Measurements from ENCODE around the gene ARRDC2.
"Not testable (repeated sequence)": the region's sequence is repeated elsewhere in the genome, so short reads cannot be mapped to it uniquely, and the experiment has no call there.

The ARRDC2 gene

GRCh38 chr19:17993076-17993813 is 14.7 kb upstream of the ARRDC2 start:
- DNase-seq: no peak

DNA sequence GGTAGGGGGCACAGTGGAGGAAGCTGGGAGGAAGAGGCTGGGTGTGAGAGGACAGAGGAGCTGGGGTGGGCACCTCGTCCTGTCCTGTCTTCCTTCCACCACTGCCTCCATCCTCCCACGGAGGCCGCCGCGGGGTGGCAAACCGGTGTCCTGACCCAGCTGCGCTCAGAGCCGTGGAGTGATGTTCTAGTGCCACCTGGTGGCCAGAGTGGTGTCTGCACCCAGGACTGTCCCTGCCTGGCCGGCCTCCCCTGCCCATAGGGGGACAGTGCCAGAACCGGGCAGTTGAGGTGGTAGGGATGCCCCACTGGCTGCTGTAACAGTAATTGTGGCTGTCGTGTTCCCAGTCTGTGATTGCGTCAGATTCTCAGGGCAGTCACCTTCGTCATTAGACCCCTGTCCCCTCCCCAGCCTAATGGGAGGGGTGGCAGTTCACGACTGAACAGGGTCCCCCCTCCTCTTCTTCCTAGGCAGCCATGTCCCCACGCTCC is 11.1 kb upstream of the ARRDC2 start:
- DNase-seq: peak; percentile 88 to 92 (median 92)

DNA sequence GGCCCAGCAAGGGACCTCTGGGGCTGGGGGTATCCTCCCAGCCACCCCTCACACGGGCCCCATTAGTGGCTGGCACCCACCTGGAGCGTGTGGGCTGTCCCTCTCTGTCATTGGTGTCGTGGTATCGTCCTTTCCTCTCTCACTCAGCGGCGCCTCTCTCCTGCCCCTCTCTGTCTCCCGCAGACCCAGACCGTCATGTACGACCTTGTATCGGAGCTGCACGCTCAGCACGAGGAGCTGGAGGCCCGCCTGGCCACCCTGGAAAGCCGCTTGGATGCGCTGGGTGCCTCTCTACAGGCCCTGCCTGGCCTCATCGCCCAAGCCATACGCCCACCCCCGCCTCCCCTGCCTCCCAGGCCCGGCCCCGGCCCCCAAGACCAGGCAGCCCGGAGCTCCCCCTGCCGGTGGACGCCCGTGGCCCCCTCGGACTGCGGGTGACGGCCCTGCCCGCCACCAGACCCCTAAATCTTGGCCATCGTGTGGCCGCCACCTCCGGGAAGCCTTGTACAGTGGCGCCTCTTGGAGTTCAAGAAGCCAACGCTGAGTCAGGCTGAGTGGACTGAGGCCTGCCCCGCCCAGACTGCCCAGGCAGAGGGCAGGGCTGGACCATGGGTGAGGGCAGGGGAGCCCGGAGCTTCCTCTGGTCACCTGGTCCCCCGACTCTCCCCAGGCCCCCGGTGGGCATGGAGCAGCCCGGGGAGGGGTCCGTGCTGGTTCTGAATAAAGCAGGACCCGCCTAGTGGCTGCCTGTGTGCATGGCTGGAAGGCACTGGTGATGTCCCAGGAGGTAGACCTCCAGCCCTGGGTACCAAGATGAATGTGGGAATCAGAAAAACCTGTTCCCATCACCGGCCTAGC is 9.8 kb upstream of the ARRDC2 start:
- peak; percentile 40 to 50 (median 41) for DNase-seq

DNA sequence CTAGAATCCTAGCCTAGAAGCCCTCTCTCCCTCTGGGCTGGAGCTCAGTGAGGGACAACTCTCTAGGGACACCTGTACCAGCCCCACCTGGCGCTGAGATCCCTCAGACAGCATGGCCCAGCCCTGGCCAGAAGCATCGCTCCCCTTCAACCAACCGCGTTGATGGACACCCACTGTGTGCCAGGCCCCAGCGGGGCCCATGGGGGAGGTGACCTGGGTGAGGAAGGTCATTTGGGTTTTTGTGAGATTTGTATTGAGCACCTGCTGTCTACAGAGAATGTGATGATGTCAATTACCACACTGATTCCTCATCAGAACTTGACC is 9.2 kb upstream of the ARRDC2 start:
- no peak for DNase-seq

DNA sequence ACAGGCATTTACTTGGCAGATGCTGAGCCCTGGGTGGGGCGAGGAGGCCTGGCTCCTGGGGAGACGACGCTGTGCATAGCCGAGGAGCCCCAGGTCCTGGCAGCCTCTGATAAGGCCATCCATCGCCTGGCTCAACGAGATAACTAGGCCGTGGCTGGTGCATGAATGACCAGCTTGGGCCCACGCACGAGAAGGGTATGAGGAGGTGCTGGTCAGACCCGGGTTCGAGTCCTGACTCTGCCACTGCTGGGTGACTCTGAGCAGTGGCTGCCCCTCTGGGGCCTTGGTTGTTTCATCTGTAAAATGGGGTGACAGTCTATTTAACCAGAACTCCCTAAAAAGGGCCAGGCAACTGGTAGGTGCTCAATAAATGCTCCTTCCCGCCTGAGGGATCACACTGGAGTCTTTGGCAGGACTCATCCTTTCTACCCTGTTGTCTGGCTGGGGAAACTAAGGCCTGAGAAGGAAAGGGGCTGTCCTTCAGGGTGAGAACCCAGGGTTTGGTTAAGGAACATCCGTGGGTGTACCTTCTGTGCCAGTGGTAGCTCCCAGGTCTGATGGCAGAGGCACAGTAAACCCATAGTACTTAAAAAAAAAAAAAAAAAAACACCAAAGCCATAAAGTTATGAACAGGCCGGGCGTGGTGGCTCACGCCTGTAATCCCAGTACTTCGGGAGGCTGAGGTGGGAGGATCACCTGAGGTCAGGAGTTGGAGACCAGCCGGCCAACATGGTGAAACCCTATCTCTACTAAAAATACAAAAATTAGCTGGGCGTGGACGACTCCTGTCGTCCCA is 8.1 kb upstream of the ARRDC2 start:
- DNase-seq: no peak

- DNase-seq: peak; percentile 90 to 95 (median 94)
Observed at GRCh38 chr19:18000480-18000914, 7.5 kb upstream of the ARRDC2 start.

DNA sequence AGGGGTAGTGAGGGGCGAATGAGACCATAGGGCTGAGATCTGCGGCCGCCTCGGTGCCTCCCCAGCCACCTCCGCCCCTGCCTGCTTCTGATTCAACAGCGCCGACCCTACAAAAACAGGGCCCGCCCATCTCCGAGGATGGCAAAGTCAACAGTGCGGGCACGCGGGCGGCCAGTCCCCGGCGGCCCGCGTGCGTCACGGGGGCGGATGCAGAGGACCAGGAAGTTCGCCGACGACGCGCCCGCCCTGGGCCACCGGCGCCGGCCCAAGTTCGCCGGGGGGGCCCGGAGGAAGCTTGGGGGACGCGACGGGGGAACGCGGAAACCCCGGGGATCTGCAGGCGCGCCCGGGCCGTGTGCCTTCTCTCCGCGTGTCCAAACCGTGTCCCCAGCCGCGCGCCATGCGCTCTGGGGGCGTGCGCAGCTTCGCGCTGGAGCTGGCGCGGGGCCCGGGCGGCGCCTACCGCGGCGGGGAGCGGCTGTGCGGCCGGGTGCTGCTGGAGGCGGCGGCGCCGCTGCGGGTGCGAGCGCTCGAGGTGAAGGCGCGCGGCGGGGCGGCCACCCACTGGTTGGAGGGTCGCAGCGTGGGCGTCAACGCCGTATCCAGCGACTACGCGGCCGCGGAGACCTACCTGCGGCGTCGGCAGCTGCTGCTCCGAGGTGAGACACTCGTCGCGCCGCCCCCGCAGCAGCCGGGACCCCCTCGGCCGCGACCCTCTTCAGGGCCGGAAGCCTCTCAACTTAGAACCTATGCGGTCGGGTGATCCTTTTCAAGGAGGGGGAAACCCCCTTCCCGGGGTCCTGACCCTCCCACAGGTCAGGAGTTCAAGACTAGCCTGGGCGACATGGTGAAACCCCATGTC is 6.8 kb upstream of the ARRDC2 start:
- DNase-seq: peak; percentile 97 to 98 (median 98)

GRCh38 chr19:18001777-18002345 is 6.1 kb upstream of the ARRDC2 start:
- DNase-seq: peak in 2 of 3 donors; percentile 59 to 63

GRCh38 chr19:18002347-18002850 is 5.6 kb upstream of the ARRDC2 start:
- DNase-seq: peak; percentile 76 to 85 (median 81)

DNA sequence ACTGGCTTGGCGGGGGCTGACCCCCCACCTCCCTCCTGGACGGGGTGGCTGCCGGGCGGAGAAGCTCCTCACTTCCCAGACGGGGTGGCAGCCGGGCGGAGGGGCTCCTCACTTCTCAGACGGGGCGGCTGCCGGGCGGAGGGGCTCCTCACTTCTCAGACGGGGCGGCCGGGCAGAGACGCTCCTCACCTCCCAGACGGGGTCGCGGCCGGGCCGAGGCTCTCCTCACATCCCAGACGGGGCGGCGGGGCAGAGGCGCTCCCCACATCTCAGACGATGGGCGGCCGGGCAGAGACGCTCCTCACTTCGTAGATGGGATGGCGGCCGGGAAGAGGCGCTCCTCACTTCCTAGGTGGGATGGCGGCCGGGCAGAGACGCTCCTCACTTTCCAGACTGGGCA is 2.2 kb upstream of the ARRDC2 start:
- not testable (repeated sequence) for DNase-seq

- DNase-seq: peak; percentile 90 to 93 (median 92)
Observed at GRCh38 chr19:18007044-18007916, 690 bp upstream of the ARRDC2 start.

- DNase-seq: no peak
Observed at GRCh38 chr19:18008814-18009213, 844 bp downstream of the ARRDC2 start.

DNA sequence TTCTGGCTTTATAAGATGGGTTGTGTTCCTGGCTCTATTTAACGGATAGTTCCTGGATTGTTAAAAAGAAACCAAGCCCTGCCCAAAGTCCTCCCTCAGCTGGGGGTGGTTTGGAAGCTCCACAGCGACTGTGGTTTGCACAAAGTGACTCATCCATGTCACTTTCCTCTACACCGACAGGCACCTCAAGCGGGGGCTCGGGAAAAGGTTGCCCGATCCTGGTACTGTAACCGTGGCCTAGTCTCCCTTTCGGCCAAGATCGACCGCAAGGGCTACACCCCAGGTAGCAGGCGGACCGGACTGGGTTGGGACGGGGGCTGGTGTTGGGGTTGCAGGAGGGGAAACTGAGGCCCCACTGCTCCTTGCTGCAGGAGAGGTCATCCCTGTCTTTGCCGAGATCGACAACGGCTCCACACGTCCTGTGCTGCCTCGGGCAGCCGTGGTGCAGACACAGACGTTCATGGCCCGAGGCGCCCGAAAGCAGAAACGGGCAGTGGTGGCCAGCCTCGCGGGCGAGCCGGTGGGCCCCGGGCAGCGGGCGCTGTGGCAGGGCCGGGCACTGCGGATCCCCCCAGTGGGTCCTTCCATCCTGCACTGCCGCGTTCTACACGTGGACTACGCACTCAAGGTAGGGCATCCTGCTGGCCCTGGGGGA is 1.6 kb downstream of the ARRDC2 start:
- DNase-seq: peak; percentile 74 to 83 (median 82)

DNA sequence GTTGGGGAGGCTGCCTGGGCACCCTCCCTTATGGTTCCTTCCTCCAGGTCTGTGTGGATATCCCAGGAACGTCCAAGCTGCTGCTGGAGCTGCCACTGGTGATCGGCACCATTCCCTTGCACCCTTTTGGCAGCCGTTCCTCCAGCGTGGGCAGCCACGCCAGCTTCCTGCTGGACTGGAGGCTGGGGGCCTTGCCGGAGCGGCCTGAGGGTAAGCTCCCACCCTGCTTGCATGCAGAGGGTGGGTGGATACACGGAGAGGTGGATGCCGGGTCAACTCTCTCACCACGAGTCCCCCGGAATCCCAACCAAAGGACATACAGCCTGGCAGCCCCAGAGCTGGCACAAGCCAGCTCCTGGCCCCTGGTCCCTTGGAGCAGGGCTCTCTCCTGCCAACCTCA is 2.2 kb downstream of the ARRDC2 start:
- no peak for DNase-seq

DNA sequence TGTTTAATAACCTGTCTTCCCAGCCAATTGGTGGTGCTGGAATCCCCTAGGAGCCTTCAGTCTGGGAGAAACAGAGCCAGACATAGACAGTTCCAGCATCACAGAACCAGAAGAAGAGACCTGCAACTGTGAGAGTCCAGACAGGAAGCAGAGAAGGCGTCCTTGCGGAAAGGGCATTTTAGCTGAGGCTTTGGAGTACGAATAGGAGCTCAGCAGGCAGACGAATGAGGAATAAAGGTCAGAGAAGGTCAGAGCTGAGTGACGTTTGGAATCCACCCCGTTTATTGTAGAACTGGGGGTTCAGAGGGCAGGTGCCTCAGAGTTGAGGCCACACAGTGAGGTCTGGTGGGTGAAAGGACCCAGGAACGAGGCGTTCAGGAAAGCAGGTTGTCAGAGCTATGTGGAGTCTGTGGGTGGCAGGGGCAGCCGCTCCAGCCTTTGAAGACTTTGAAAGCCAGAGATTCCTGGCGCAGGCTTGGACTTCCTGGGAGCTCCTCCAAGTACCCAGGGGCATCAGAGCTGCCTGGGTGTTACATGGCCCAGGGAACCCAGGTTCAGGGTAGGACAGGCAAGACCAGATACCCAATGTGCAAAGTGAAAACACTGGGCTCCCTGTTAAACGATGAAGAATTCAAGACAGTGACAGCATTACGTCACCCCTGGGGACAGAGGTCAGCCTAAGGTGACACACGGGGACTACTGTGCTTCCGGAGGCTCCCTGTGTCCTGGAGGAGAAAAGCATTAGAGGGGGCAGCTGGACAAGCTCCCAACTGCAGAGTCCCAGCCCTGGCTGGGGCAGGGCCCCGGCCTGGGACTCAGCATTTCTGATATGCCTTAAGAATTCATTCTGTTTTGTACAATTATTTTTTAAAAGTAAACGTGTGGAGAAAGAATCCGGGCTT is 5.5 kb downstream of the ARRDC2 start:
- no peak for DNase-seq

- DNase-seq: no peak
Observed at GRCh38 chr19:18014197-18014596, 6.2 kb downstream of the ARRDC2 start.

DNA sequence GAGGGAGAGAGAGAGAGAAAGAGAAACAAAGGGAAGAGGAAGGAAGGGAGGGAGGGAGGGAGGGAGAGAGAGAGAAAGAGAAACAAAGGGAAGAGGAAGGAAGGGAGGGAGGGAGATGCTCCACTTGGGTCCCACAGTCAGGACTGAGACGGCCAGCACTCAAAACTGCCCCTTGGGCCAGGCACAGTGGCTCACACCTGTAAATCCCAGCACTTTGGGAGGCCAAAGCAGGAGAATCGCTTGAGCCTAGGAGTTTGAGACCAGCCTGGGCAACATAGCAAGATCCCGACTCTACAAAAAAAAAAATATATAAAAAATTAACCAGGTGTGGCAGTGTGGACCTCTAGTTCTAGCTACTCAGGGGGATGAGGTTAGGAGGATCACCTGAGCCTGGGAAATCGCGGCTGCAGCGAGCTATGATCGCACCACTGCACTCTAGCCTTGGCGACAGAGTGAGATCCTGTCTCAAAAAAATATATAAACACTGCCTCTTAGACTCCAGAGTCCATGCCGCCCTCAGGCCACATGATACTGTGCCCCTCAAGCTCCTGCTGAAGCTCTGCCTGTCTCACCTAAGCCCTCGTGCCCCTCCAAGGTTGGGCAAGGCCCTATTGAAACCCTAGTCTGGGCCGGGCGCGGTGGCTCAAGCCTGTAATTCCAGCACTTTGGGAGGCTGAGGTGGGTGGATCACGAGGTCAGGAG is 8.4 kb downstream of the ARRDC2 start:
- no peak for DNase-seq

Data from suppressor macrophage treated with lipopolysaccharide for 1 hour (primary cell).